NT2/D1 (cell line): ENCODE results near the gene ADGRL4.
"Not testable (repeated sequence)": the region's sequence is repeated elsewhere in the genome, so short reads cannot be mapped to it uniquely, and the experiment has no call there.

Experiments used
- DNase-seq: peaks from one replicate; pipeline ENCODE4 v3.0.0-alpha.2; 2011; ENCODE audit warnings: low read depth, low spot score
- H3K27me3 ChIP-seq: 2 replicates; pipeline ENCODE4 v1.6.0; 2011; ENCODE audit warnings: mild to moderate bottlenecking; ENCODE audit not compliant: insufficient read length, insufficient read depth
- H3K36me3 ChIP-seq: 2 replicates; pipeline ENCODE4 v1.6.1; 2011; ENCODE audit warnings: mild to moderate bottlenecking, low read length, mixed read lengths; ENCODE audit not compliant: insufficient read depth, insufficient read length
- H3K4me1 ChIP-seq: 2 replicates; pipeline ENCODE4 v1.5.1; 2011; ENCODE audit not compliant: insufficient read depth, insufficient read length
- H3K4me3 ChIP-seq: 2 replicates; pipeline ENCODE4 v1.5.1; 2011; ENCODE audit warnings: low read depth; ENCODE audit not compliant: insufficient read length
- H3K9ac ChIP-seq: 2 replicates; pipeline ENCODE4 v1.6.0; 2011; ENCODE audit warnings: low read depth; ENCODE audit not compliant: insufficient read length
- H3K9me3 ChIP-seq: 2 replicates; pipeline ENCODE4 v1.5.1; 2011; ENCODE audit warnings: mild to moderate bottlenecking, low read length; ENCODE audit not compliant: insufficient read depth
- SUZ12 ChIP-seq: IDR thresholded peaks from 2 replicates; pipeline ENCODE4 v1.6.1; 2011; ENCODE audit not compliant: insufficient read length, insufficient read depth; ENCODE audit errors: extremely low read depth
- YY1 ChIP-seq: IDR thresholded peaks from 2 replicates; pipeline ENCODE4 v1.6.1; 2011; ENCODE audit not compliant: insufficient read length, insufficient read depth
- ZNF274 ChIP-seq: IDR thresholded peaks from 2 replicates; pipeline ENCODE4 v1.6.1; 2011; ENCODE audit warnings: mild to moderate bottlenecking, low read depth, low read length

The ADGRL4 gene

GRCh38 chr1:78987042-78987441 is 19.5 kb downstream of the ADGRL4 start:
- no peaks in the 10 kb centered on the region for H3K27me3 ChIP-seq
- no peaks in the 10 kb centered on the region; the same call in 1 of the 2 replicates for H3K9me3 ChIP-seq
- no peak overlapping the region for H3K9ac ChIP-seq
- no peak for TF ChIP-seq YY1
- no peak for TF ChIP-seq ZNF274
- DNase-seq: no peak
- no peaks in the 10 kb centered on the region for H3K36me3 ChIP-seq
- no peaks in the 10 kb centered on the region for H3K4me1 ChIP-seq
- H3K4me3 ChIP-seq: no peak overlapping the region

GRCh38 chr1:78980511-78980910 is 26.0 kb downstream of the ADGRL4 start:
- no peak overlapping the region for H3K9ac ChIP-seq
- H3K9me3 ChIP-seq: no peaks in the 10 kb centered on the region; the same call in 1 of the 2 replicates
- H3K4me1 ChIP-seq: no peaks in the 10 kb centered on the region
- no peaks in the 10 kb centered on the region for H3K36me3 ChIP-seq
- no peak for TF ChIP-seq SUZ12
- no peak for TF ChIP-seq ZNF274
- no peak for TF ChIP-seq YY1
- DNase-seq: no peak
- H3K4me3 ChIP-seq: no peak overlapping the region
- H3K27me3 ChIP-seq: no peaks in the 10 kb centered on the region

- no peaks in the 10 kb centered on the region for H3K27me3 ChIP-seq
Measured at GRCh38 chr1:78972723-78973122, 33.8 kb downstream of the ADGRL4 start.

GRCh38 chr1:78967091-78967490 is 39.4 kb downstream of the ADGRL4 start:
- H3K4me3 ChIP-seq, H3K9ac ChIP-seq, DNase-seq, H3K4me1 ChIP-seq, H3K36me3 ChIP-seq, H3K27me3 ChIP-seq: not testable (repeated sequence)
- peaks cover 59% of the 10 kb centered on the region for H3K9me3 ChIP-seq

More at GRCh38 chr1:78972723-78973122, 33.8 kb downstream of the ADGRL4 start:
- DNase-seq: no peak
- H3K9me3 ChIP-seq: peaks cover 23% of the 10 kb centered on the region
- H3K4me1 ChIP-seq: no peaks in the 10 kb centered on the region
- H3K36me3 ChIP-seq: no peaks in the 10 kb centered on the region
- TF ChIP-seq SUZ12 (no peak), ZNF274 (no peak), YY1 (no peak)
- H3K9ac ChIP-seq: no peak overlapping the region
- H3K4me3 ChIP-seq: no peak overlapping the region

- Histone ChIP-seq H3K9me3 (no peaks in the 10 kb centered on the region), H3K27me3 (no peaks in the 10 kb centered on the region), H3K4me3 (no peak overlapping the region), H3K4me1 (no peaks in the 10 kb centered on the region), H3K36me3 (no peaks in the 10 kb centered on the region), H3K9ac (no peak overlapping the region)
- DNase-seq: no peak
- no peak for TF ChIP-seq ZNF274
- TF ChIP-seq SUZ12: no peak
- TF ChIP-seq YY1: no peak
Measured at GRCh38 chr1:78958711-78959110, 47.8 kb downstream of the ADGRL4 start.

- Histone ChIP-seq H3K4me3 (no peak overlapping the region), H3K9me3 (no peaks in the 10 kb centered on the region), H3K27me3 (no peaks in the 10 kb centered on the region), H3K4me1 (no peaks in the 10 kb centered on the region), H3K9ac (no peak overlapping the region), H3K36me3 (no peaks in the 10 kb centered on the region)
- DNase-seq: no peak
- TF ChIP-seq YY1: no peak
- TF ChIP-seq SUZ12: no peak
- no peak for TF ChIP-seq ZNF274
Measured at GRCh38 chr1:78950826-78951225, 55.7 kb downstream of the ADGRL4 start.

GRCh38 chr1:78949227-78949626 is 57.3 kb downstream of the ADGRL4 start:
- H3K27me3 ChIP-seq: no peaks in the 10 kb centered on the region
- no peak for DNase-seq
- no peaks in the 10 kb centered on the region for H3K9me3 ChIP-seq
- no peaks in the 10 kb centered on the region for H3K4me1 ChIP-seq
- TF ChIP-seq ZNF274 (no peak), SUZ12 (no peak)
- H3K4me3 ChIP-seq: no peak overlapping the region
- no peak overlapping the region for H3K9ac ChIP-seq
- H3K36me3 ChIP-seq: no peaks in the 10 kb centered on the region

- no peak for DNase-seq
- Histone ChIP-seq H3K36me3 (no peaks in the 10 kb centered on the region), H3K27me3 (no peaks in the 10 kb centered on the region), H3K4me3 (no peak overlapping the region), H3K4me1 (no peaks in the 10 kb centered on the region), H3K9ac (no peak overlapping the region), H3K9me3 (no peaks in the 10 kb centered on the region)
- no peak for TF ChIP-seq YY1
- no peak for TF ChIP-seq SUZ12
- no peak for TF ChIP-seq ZNF274
Measured at GRCh38 chr1:78919150-78919549, 87.4 kb downstream of the ADGRL4 start.
